ENCODE results near the gene ZNF653.
"Not testable (repeated sequence)": the region's sequence is repeated elsewhere in the genome, so short reads cannot be mapped to it uniquely, and the experiment has no call there.

The ZNF653 gene

GRCh38 chr19:11480715-11481533 lies 24.7 kb downstream of the ZNF653 start, which contains the start of gene ELAVL3:
ELAVL3 (minus strand) TSS chr19:11481046; CDS start chr19:11480608, 438 bp downstream.
- peak; percentile 84 for DNase-seq

DNA sequence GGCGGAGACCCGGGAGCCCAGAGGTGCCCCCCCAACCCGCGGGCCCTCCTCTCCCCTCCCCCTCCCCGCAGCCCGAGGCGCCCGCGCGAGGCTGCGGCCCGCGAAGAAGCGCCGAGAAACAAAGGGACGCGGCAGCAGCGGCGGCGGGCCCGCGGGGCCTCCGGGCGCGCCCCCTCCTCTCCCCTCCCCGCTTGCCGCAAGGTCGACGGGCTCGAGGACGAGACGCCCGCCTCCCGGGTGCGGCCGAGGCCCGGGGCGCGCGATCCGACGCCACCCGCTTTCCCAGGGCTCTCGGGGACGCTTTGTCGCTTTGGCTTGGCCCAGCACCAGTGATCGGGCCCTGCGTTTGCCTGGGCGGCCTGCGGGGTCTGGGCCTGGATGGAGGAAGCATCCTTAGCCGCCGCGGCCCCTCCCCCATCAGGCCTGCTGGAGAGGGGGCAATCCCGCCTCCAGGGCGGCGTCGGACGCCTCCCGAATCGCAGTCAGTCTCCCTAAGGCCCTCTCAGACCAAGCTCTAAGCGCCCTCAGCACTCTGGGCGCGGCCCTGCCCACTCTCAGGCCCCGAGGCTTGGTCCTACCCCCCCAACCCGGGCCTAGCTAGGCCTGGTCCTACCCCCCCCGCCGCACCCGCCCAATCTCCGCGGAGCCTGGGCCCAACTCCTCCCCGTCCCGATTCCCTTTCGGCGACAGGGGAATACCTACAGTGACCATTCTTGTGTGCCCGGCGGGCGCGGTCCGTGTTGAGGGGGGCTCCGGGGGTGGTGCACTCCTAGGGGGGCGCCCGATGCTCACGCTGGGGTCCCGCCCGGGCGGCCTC lies 25.5 kb downstream of the ZNF653 start:
- DNase-seq: peak; percentile 77

DNA sequence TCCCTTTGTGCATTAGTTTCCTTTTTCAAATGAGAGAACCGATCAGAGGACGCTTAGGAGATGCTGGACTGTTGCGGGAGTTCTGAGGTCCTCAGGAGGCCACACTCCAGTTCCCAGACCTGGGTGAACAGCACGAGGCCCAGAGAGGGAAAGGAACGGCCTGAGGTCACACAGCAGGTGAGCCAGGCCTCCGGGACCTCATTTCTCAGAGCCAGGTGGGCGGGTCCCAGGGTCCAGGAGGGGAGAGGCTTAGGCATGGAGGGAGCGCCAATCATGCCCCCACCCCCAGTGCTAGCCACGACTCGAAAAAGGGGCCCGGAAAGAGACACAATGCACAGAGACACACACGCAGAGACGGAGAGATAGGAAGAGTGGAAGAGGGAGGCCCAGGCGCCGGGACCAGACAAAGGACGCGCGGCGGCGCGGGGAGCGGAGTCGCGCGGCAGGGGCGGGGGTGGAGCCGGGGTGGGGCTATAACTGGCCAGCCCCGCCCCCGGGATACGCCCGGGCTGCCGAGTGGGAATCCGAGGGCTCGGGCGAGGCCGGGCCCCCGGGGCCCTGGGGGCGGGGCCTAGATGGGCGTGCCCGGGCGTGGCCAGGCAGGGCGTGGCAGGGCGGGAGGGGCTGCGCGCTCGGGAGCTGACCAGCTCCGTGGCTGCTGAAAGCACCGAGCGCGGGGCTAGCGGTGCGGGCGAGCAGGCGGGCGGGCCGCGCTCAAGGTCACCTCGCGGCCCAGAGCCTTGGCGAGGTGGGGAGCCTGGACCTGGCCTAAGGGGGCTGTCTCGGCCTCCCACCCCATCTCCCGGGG lies 26.3 kb downstream of the ZNF653 start:
- peak; percentile 95 for DNase-seq

DNA sequence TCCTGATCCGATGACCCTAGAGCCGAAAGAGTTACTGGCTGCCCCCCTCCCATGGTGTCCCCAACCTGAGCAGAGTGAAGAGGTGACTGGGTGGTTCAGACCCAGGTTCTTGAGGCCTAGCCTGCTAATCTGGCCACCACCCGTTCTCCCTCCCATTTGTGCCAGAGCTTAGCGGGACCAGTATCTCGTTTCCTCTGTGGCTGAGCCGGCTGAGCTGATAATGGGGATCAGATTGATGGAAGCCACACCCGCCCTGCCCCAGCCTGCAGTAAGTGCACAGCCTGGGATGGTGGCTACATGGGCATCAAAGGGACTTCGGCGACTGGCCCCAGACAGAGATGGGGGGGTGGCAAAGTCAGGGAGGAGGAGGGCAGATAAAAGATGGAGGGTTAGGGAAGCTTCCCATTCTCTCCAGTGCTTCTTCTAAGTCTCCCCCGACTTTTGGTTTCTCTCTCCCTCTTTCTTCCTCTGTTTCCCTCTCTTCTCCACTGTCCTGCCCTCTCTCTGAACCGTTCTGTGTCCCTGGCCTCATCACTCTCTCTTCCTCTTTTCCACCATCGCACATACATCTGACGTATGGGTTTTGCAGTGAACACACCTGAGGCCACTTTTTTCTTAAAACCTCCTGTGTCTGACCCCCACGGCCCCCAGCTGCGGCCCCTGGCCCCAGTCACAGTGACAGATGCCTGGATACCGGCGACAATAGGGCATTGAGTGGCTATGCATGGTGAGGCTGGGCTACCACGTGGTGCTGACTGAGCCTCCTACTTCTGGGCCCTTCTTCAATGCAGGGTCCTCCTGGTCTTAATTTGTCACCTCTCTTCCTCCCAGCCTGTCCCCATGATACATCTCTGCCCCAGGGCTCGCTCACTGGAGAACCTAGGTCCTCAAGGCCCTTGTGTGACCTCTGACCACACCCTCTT lies 27.2 kb downstream of the ZNF653 start:
- DNase-seq: peak; percentile 24

- no peak for DNase-seq
Observed at GRCh38 chr19:11475861-11476260, 29.8 kb downstream of the ZNF653 start.

GRCh38 chr19:11475343-11475742 lies 30.3 kb downstream of the ZNF653 start:
- not testable (repeated sequence) for DNase-seq

DNA sequence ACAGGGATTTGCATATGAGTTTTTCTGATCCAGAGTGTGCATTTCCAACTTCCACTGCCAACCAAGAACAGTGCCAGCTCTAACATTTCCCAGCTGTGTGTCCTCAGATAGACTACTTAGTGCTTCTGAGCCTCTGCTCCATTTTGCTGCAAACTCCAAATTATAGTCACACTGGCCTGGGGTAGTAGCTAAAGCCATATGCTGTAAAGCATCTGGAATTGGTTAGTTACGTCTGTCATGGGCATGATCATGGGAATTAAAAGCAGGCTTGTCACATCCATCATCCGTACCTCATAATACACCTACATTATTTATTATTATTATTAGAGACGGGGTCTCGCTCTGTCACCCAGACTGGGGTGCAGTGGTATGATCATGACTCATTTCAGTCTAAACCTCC lies 31.9 kb downstream of the ZNF653 start:
- DNase-seq: no peak

DNA sequence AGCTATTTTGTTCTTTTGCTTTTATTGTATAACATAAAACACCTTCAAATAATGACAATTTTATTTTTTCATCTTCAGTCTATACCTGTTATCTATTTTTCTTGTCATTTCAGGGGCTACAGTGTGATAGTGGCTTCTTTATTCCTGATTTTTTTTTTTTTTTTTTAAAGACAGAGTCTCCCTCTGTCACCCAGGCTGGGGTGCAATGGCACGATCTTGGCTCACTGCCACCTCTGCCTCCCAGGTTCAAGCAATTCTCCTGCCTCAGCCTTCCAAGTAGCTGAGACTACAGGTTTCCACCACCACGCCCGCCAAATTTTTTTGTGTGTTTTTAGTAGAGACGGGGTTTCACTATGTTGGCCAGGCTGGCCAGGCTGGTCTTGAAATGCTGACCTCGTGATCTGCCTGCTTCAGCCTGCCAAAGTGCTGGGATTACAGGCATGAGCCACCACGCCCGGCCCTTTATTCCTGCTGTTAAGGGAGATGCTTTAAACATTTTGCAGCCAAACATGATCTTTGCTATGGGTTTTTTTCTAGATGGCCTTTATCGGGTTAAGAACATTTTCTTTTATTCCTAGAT lies 37.3 kb downstream of the ZNF653 start:
- not testable (repeated sequence) for DNase-seq

GRCh38 chr19:11465600-11465999 lies 40.0 kb downstream of the ZNF653 start:
- DNase-seq: no peak

- DNase-seq: no peak
Observed at GRCh38 chr19:11464333-11465265, 41.0 kb downstream of the ZNF653 start.

GRCh38 chr19:11463391-11463790 lies 42.2 kb downstream of the ZNF653 start:
- DNase-seq: no peak

- DNase-seq: no peak
Observed at GRCh38 chr19:11461453-11461852, 44.2 kb downstream of the ZNF653 start.

GRCh38 chr19:11460207-11460606 lies 45.4 kb downstream of the ZNF653 start:
- DNase-seq: no peak

- DNase-seq: not testable (repeated sequence)
Observed at GRCh38 chr19:11458912-11459311, 46.7 kb downstream of the ZNF653 start.

DNA sequence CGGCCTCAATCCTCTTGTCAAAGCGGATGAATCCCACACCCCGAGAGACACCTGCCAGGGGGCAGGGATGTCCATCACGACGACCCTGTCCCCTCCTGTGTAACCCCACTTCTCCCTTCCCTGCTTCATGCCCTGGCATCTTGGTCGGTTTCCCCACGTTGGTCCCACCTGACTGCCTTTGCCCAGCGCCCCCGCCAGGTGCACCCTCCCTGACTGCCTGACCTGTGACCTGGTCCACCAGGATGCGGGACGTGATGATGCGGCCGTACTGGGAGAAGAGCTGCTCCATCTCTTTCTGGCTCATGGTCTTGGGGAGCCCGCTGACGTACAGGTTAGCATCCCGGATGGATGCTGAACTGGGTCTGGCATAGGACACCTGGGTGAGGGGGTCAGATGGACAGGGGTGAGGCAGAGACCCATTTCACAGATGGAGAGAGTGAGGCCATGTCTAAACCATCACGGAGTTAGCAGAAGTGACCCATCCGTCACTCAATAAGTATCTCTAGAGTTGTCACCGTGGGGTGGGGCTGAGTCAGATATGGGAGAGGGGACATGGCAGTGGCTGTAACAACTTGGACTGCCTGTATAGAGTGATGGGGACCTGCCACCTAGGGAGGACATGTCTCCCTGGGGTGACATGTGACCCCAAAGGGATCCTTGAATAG lies 47.3 kb downstream of the ZNF653 start:
- no peak for DNase-seq

DNA sequence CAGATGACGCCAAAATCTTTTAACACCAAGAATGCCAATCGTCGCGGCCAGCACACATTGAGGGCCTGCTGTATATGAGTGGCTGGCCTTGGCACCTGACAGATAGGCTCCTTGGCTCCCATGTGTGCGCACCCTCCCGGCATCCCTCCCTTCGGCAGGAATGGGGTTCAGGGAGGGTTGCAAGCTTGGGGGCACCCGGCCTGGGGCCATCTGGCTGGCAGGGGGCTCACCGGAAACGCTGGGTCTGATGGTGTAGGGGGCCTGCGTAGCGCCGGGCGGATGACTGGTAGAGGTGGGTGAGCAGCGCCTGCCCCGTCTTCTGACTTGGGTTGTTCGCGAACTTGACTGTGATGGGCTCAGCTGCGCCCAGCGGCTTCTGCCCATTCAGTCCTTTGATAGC lies 47.8 kb downstream of the ZNF653 start:
- DNase-seq: no peak

- DNase-seq: no peak
Observed at GRCh38 chr19:11457115-11457514, 48.5 kb downstream of the ZNF653 start.

DNA sequence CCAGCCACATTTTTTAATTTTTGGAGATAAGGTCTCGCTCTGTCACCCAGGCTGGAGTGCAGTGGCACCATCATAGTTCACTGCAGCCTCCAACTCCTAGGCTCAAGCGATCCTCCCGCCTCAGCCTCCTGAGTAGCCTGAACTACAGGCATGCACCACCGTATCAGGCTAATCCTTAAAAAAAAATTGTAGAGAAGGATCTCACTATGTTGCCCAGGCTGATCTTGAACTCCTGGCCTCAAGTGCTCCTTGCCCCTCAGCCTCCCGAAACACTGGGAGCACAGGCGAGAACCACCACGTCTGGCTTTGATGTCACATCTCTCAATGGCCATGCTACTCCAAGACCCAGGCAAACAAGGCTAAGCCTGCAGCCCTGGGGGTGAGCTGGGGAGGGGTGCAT lies 49.0 kb downstream of the ZNF653 start:
- DNase-seq: no peak

DNA sequence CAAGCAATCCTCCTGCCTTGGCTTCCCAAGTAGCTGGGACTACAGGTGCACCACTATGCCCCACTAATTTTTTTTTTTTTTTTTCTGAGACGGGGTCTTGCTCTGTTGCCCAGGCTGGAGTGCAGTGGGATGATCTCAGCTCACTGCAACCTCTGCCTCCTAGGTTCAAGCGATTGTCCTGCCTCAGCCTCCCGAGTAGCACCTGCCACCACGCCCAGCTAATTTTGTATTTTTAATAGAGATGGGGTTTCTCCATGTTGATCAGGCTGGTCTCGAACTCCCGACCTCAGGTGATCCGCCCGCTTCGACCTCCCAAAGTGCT lies 50.4 kb downstream of the ZNF653 start:
- not testable (repeated sequence) for DNase-seq

Measured in NCI-H146 (cell line).